HL-60 (cell line): ENCODE results near the gene GNG4.

ENCODE experiments used
- CTCF ChIP-seq: IDR thresholded peaks from one replicate; pipeline ENCODE4 v1.5.1; 2011; ENCODE audit warnings: low read length, control low read depth, inconsistent platforms; ENCODE audit not compliant: insufficient read depth
- GABPA ChIP-seq: IDR thresholded peaks from 2 replicates; pipeline ENCODE4 v1.6.1; 2012; ENCODE audit warnings: low read depth
- POLR2AphosphoS5 ChIP-seq: IDR thresholded peaks from 2 replicates; pipeline ENCODE4 v1.6.1; 2012; ENCODE audit warnings: low read depth
- REST ChIP-seq: IDR thresholded peaks from 2 replicates; pipeline ENCODE4 v1.6.1; 2012; ENCODE audit warnings: low read depth; ENCODE audit not compliant: insufficient replicate concordance

GRCh38 chr1:235657269-235657668, 7.7 kb upstream of the GNG4 start:
- TF ChIP-seq CTCF (no peak), POLR2AphosphoS5 (no peak), REST (no peak), GABPA (no peak)
